Thyroid gland (tissue), 4 donors: Measurements from ENCODE around the gene TNF. TPM values are rescaled to one million over a fixed set of nuclear protein-coding genes. Genes with fewer than 3 reads are reported as not detected.
A peak's percentile ranks its signal among the peaks of the same experiment; 100 is the strongest.

Source experiments
- DNase-seq, 2 donors: peaks; one replicate each; pipeline ENCODE4 v3.0.0-alpha.2; 2019
- H3K27ac ChIP-seq, 3 donors: fragments of 200-600 bp; sonication (generic); 1 replicate in 2 of 3; 2 replicates in 1 of 3; pipeline ENCODE4 v1.5.1; 2016 to 2019; ENCODE audit warnings: mild to moderate bottlenecking in 1 of 3, moderate library complexity in 1 of 3
- H3K27me3 ChIP-seq: fragments of 200-600 bp; sonication (generic); one replicate; pipeline ENCODE4 v1.5.1; 2019
- H3K36me3 ChIP-seq, 2 donors: fragments of 200-600 bp; sonication (generic); one replicate each; pipeline ENCODE4 v1.5.1; 2016 to 2019
- H3K4me1 ChIP-seq, 2 donors: fragments of 200-600 bp; sonication (generic); one replicate each; pipeline ENCODE4 v1.5.1; 2017 to 2019
- H3K4me3 ChIP-seq, 3 donors: fragments of 200-600 bp; sonication (generic); replicated peaks in 1 of 3; 1 replicate in 2 of 3; 2 replicates in 1 of 3; pipeline ENCODE4 v1.5.1; 2016; ENCODE audit warnings: mild to moderate bottlenecking in 1 of 3
- H3K9me3 ChIP-seq: fragments of 200-600 bp; sonication (generic); one replicate; pipeline ENCODE4 v1.5.1; 2017
- CTCF ChIP-seq, 6 experiments: fragments of 200-600 bp in 3 of 6; fragments of 450-650 bp in 3 of 6; sonication (generic) in 3 of 6; IDR thresholded peaks; one replicate each; pipeline ENCODE4 v1.5.1; 2016 to 2019; ENCODE audit warnings: antibody characterized with exemption in 6 of 6, mild to moderate bottlenecking in 2 of 6, inconsistent platforms in 1 of 6, moderate library complexity in 1 of 6
- POLR2A ChIP-seq, 2 donors: fragments of 450-650 bp; IDR thresholded peaks; one replicate each; pipeline ENCODE4 v1.6.1; 2017; ENCODE audit warnings: antibody characterized with exemption in 2 of 2, mild to moderate bottlenecking in 2 of 2, moderate library complexity in 1 of 2
- WGBS, 2 donors: methylation state at CpG; one replicate each; pipeline ENCODE4 v1.1.5; 2017; 5-methylcytosine and 5-hydroxymethylcytosine counted together
- intact Hi-C: fragments of 100-400 bp; cut with DNase I; formaldehyde crosslinking; loops from one replicate; pipeline ENCODE4 v1.15.1; 2023
- total RNA-seq, 4 donors: library from RNA; depleted of rRNA; stranded (reverse); fragments of >200 nt; gene quantifications; one replicate each; pipeline ENCODE4 v1.2.3, GENCODE V29; 2016

TNF gene
- total RNA-seq, 4 donors from 2014 or later, result 0.42 TPM; not detected in 3

- H3K36me3 ChIP-seq, result no peaks in the 10 kb centered on the region
- H3K27ac ChIP-seq, result no peak overlapping the region
- peaks cover 0 to 7% of the 10 kb centered on the region in 2 donors for H3K4me1 ChIP-seq
- WGBS, 2 donors, result 63 to 65% methylated on average over 8 of the region's 8 CpGs
- no peak overlapping the region for H3K4me3 ChIP-seq
- H3K9me3 ChIP-seq, result no peaks in the 10 kb centered on the region
- intact Hi-C loops, result no loop called here
- H3K27me3 ChIP-seq, result no peaks in the 10 kb centered on the region
- no peak for TF ChIP-seq CTCF (IDR thresholded peaks at IDR 0.05)
- no peak for DNase-seq
These were observed 34.4 kb downstream of the TNF start for GRCh38 chr6:31609519-31610406.

GRCh38 chr6:31610968-31611367, 35.6 kb downstream of the TNF start:
- intact Hi-C loops, result no loop called here
- H3K36me3 ChIP-seq, result no peaks in the 10 kb centered on the region
- WGBS, 2 donors, result 88 to 89% methylated on average over 4 of the region's 4 CpGs
- H3K27ac ChIP-seq, result no peak overlapping the region
- H3K4me3 ChIP-seq, result no peak overlapping the region
- no peaks in the 10 kb centered on the region for H3K27me3 ChIP-seq
- TF ChIP-seq CTCF (IDR thresholded peaks at IDR 0.05), result no peak
- no peak for TF ChIP-seq POLR2A (IDR thresholded peaks at IDR 0.05)
- H3K9me3 ChIP-seq, result no peaks in the 10 kb centered on the region
- no peak for DNase-seq
- H3K4me1 ChIP-seq, result peaks cover 0 to 7% of the 10 kb centered on the region in 2 donors

- DNase-seq, result peak; percentile 28 to 33
- intact Hi-C loops, result no loop called here
- Histone ChIP-seq H3K4me1 (peaks cover 0 to 7% of the 10 kb centered on the region in 2 donors), H3K9me3 (no peaks in the 10 kb centered on the region), H3K36me3 (no peaks in the 10 kb centered on the region), H3K27me3 (no peaks in the 10 kb centered on the region), H3K4me3 (no peak overlapping the region), H3K27ac (no peak overlapping the region)
- no peak for TF ChIP-seq CTCF (IDR thresholded peaks at IDR 0.05)
- no peak for TF ChIP-seq POLR2A (IDR thresholded peaks at IDR 0.05)
- 50 to 57% methylated on average over 8 of the region's 8 CpGs for WGBS, 2 donors
These were observed 38.8 kb downstream of the TNF start for GRCh38 chr6:31614075-31614619.

GRCh38 chr6:31614684-31615578, 39.6 kb downstream of the TNF start, which contains the start of gene AIF1:
AIF1 (plus strand) TSS chr6:31615234; CDS start chr6:31615330, 96 bp downstream.
- Histone ChIP-seq H3K27ac (no peak within 1 kb of the TSS), H3K4me1 (peaks cover under 1 to 3% of the 10 kb centered on the region in 2 donors), H3K4me3 (no peak within 1 kb of the TSS), H3K27me3 (no peaks in the 10 kb centered on the region), H3K36me3 (no peaks in the 10 kb centered on the region), H3K9me3 (no peaks in the 10 kb centered on the region)
- 69 to 74% methylated on average over 6 of the region's 6 CpGs for WGBS, 2 donors
- TF ChIP-seq CTCF (IDR thresholded peaks at IDR 0.05) (no peak), POLR2A (IDR thresholded peaks at IDR 0.05) (no peak)
- DNase-seq, result no peak
- intact Hi-C loops, result no loop called here
